ENCODE results near the gene CDK5R1. TPM values are rescaled to one million over a fixed set of nuclear protein-coding genes. Genes with fewer than 3 reads are reported as not detected.

The CDK5R1 gene
- polyA plus RNA-seq, 3 donors, result 0.44 to 1.0 (median 0.48) TPM

- TF ChIP-seq CTCF (IDR thresholded peaks at IDR 0.05), result no peak
- Mint-ChIP-seq H3K4me1 (no peaks in the 10 kb centered on the region), H3K27ac (no peak overlapping the region)
These were observed 42.0 kb downstream of the CDK5R1 start for GRCh38 chr17:32528825-32529224.

GRCh38 chr17:32529604-32530003 is 42.8 kb downstream of the CDK5R1 start:
- Histone ChIP-seq H3K4me1 (ENCODE audit: control insufficient read depth in 1 of 2, insufficient read depth in 2 of 2, low read length in 2 of 2) (no peaks in the 10 kb centered on the region), H3K27ac (ENCODE audit: low read depth in 1 of 2, low read length in 2 of 2) (no peak overlapping the region), H3K9me3 (replicated peaks in 1 of 2; ENCODE audit: control insufficient read depth in 1 of 2, insufficient read depth in 1 of 2, low read length in 2 of 2) (no peaks in the 10 kb centered on the region), H3K36me3 (replicated peaks in 1 of 2; ENCODE audit: control insufficient read depth in 1 of 2, insufficient read depth in 2 of 2, low read length in 2 of 2) (no peaks in the 10 kb centered on the region), H2AFZ (ENCODE audit: insufficient read depth, low read depth, low read length, poor library complexity, severe bottlenecking) (no peak overlapping the region), H3K4me3 (replicated peaks in 1 of 3; ENCODE audit: low read depth in 2 of 3, low read length in 3 of 3) (no peak overlapping the region), H3K79me2 (ENCODE audit: insufficient read depth, low read length) (no peaks in the 10 kb centered on the region), H3K9ac (ENCODE audit: insufficient read depth, low read length, poor library complexity, severe bottlenecking) (no peak overlapping the region), H3K27me3 (ENCODE audit: control insufficient read depth in 2 of 2, insufficient read depth in 2 of 2, low read length in 2 of 2) (peaks cover 0 to 1% of the 10 kb centered on the region in 2 donors), H3K4me2 (replicated peaks; ENCODE audit: extremely low read depth, low read length, poor library complexity, severe bottlenecking) (no peak overlapping the region), H4K20me1 (ENCODE audit: insufficient read depth, low read length) (no peaks in the 10 kb centered on the region)
- Mint-ChIP-seq H3K4me3 (no peak overlapping the region), H3K9me3 (peaks cover 0 to 2% (median 0%) of the 10 kb centered on the region in 7 donors), H3K27ac (no peak overlapping the region), H3K27me3 (ENCODE audit: low read depth in 3 of 3) (peaks cover 9 to 24% (median 16%) of the 10 kb centered on the region in 3 donors), H3K4me1 (no peaks in the 10 kb centered on the region), H3K36me3 (no peaks in the 10 kb centered on the region)
- TF ChIP-seq CTCF (IDR thresholded peaks at IDR 0.05), result no peak
- intact Hi-C loops (cut with micrococcal nuclease), result loop anchor here in 1 of 2 donors (10.0 kb wide), 1 partner anchor 45 kb away; no protein-coding TSS in a partner anchor
- 95% methylated on average over 9 of the region's 10 CpGs for WGBS (ENCODE audit: insufficient coverage)
- DNase-seq, result no peak

More at GRCh38 chr17:32528825-32529224, 42.0 kb downstream of the CDK5R1 start:
- no peaks in the 10 kb centered on the region for H3K4me1 ChIP-seq (ENCODE audit: control insufficient read depth in 1 of 2, insufficient read depth in 2 of 2, low read length in 2 of 2)
- no peak overlapping the region for H3K4me2 ChIP-seq (replicated peaks; ENCODE audit: extremely low read depth, low read length, poor library complexity, severe bottlenecking)
- peaks cover 0 to 2% (median 0%) of the 10 kb centered on the region in 7 donors for H3K9me3 Mint-ChIP-seq
- H3K36me3 Mint-ChIP-seq, result no peaks in the 10 kb centered on the region
- no peak overlapping the region for H2AFZ ChIP-seq (ENCODE audit: insufficient read depth, low read depth, low read length, poor library complexity, severe bottlenecking)
- no peak overlapping the region for H3K4me3 Mint-ChIP-seq
- no peaks in the 10 kb centered on the region for H3K9me3 ChIP-seq (replicated peaks in 1 of 2; ENCODE audit: control insufficient read depth in 1 of 2, insufficient read depth in 1 of 2, low read length in 2 of 2)
- H3K79me2 ChIP-seq (ENCODE audit: insufficient read depth, low read length), result no peaks in the 10 kb centered on the region
- H3K9ac ChIP-seq (ENCODE audit: insufficient read depth, low read length, poor library complexity, severe bottlenecking), result no peak overlapping the region
- DNase-seq, result no peak
- H3K36me3 ChIP-seq (replicated peaks in 1 of 2; ENCODE audit: control insufficient read depth in 1 of 2, insufficient read depth in 2 of 2, low read length in 2 of 2), result no peaks in the 10 kb centered on the region
- WGBS (ENCODE audit: insufficient coverage), result 59% methylated on average over 3 of the region's 7 CpGs
- no peak overlapping the region for H3K27ac ChIP-seq (ENCODE audit: low read depth in 1 of 2, low read length in 2 of 2)
- H4K20me1 ChIP-seq (ENCODE audit: insufficient read depth, low read length), result no peaks in the 10 kb centered on the region
- intact Hi-C loops (cut with micrococcal nuclease), result loop anchor here in 1 of 2 donors (10.0 kb wide), 1 partner anchor 46 kb away; no protein-coding TSS in a partner anchor
- H3K4me3 ChIP-seq (replicated peaks in 1 of 3; ENCODE audit: low read depth in 2 of 3, low read length in 3 of 3), result no peak overlapping the region
- H3K27me3 Mint-ChIP-seq (ENCODE audit: low read depth in 3 of 3), result peaks cover 13 to 22% (median 16%) of the 10 kb centered on the region in 3 donors
- H3K27me3 ChIP-seq (ENCODE audit: control insufficient read depth in 2 of 2, insufficient read depth in 2 of 2, low read length in 2 of 2), result no peaks in the 10 kb centered on the region

Measured in CD14-positive monocyte (primary cell).